Measurements from ENCODE around the gene EPS8L3.
"Not testable (repeated sequence)": the region's sequence is repeated elsewhere in the genome, so short reads cannot be mapped to it uniquely, and the experiment has no call there.

Gene EPS8L3

GRCh38 chr1:109802136-109802900 lies 38.6 kb upstream of the EPS8L3 start:
- Histone ChIP-seq H2BK5ac (ENCODE audit: low read length) (no peak overlapping the region), H3K9ac (ENCODE audit: low read length) (no peak overlapping the region), H3K36me3 (ENCODE audit: control insufficient read depth, insufficient read depth, low read length) (no peaks in the 10 kb centered on the region), H2BK15ac (replicated peaks; ENCODE audit: low read depth) (no peak overlapping the region), H3K27ac (ENCODE audit: low read depth, low read length) (no peak overlapping the region), H3K4me1 (ENCODE audit: control insufficient read depth, low read depth, low read length) (no peaks in the 10 kb centered on the region), H4K8ac (ENCODE audit: low read depth, low read length) (no peak overlapping the region), H3K27me3 (ENCODE audit: insufficient read depth, low read length, poor library complexity) (no peaks in the 10 kb centered on the region), H3K4ac (ENCODE audit: low read depth, low read length) (no peak overlapping the region), H2AK5ac (ENCODE audit: low read length) (no peak overlapping the region), H4K5ac (ENCODE audit: low read length) (no peak overlapping the region), H3K56ac (ENCODE audit: low read length) (no peak overlapping the region), H3K79me1 (ENCODE audit: low read length) (no peaks in the 10 kb centered on the region), H3K79me2 (ENCODE audit: control insufficient read depth, insufficient read depth, low read length) (no peaks in the 10 kb centered on the region), H3K18ac (ENCODE audit: low read length) (no peak overlapping the region), H3K4me3 (ENCODE audit: low read length) (no peak overlapping the region), H3K4me2 (ENCODE audit: low read length) (no peak overlapping the region), H3K23ac (ENCODE audit: low read length) (no peak overlapping the region), H2BK120ac (ENCODE audit: low read depth, low read length) (no peak overlapping the region)
- no peak for DNase-seq
- no CpG with 5 or more reads among the region's 17 CpGs for WGBS (ENCODE audit: extremely low coverage, insufficient coverage, low lambda C conversion rate)

GRCh38 chr1:109801791-109802135 lies 38.0 kb upstream of the EPS8L3 start:
- Histone ChIP-seq H3K4me2 (ENCODE audit: low read length) (no peak overlapping the region), H3K79me2 (ENCODE audit: control insufficient read depth, insufficient read depth, low read length) (no peaks in the 10 kb centered on the region), H3K36me3 (ENCODE audit: control insufficient read depth, insufficient read depth, low read length) (no peaks in the 10 kb centered on the region), H3K79me1 (ENCODE audit: low read length) (no peaks in the 10 kb centered on the region), H4K5ac (ENCODE audit: low read length) (no peak overlapping the region), H3K18ac (ENCODE audit: low read length) (no peak overlapping the region), H4K8ac (ENCODE audit: low read depth, low read length) (no peak overlapping the region), H3K4me1 (ENCODE audit: control insufficient read depth, low read depth, low read length) (no peaks in the 10 kb centered on the region), H2BK15ac (replicated peaks; ENCODE audit: low read depth) (no peak overlapping the region), H3K56ac (ENCODE audit: low read length) (no peak overlapping the region), H2BK5ac (ENCODE audit: low read length) (no peak overlapping the region), H3K27ac (ENCODE audit: low read depth, low read length) (no peak overlapping the region), H2BK120ac (ENCODE audit: low read depth, low read length) (no peak overlapping the region), H3K9ac (ENCODE audit: low read length) (no peak overlapping the region), H3K23ac (ENCODE audit: low read length) (no peak overlapping the region), H3K4ac (ENCODE audit: low read depth, low read length) (no peak overlapping the region), H3K4me3 (ENCODE audit: low read length) (no peak overlapping the region), H2AK5ac (ENCODE audit: low read length) (no peak overlapping the region), H3K27me3 (ENCODE audit: insufficient read depth, low read length, poor library complexity) (no peaks in the 10 kb centered on the region)
- DNase-seq: no peak
- no CpG with 5 or more reads among the region's 3 CpGs for WGBS (ENCODE audit: extremely low coverage, insufficient coverage, low lambda C conversion rate)

- Histone ChIP-seq H3K79me1 (ENCODE audit: low read length) (no peaks in the 10 kb centered on the region), H3K4me2 (ENCODE audit: low read length) (no peak overlapping the region), H2BK15ac (replicated peaks; ENCODE audit: low read depth) (no peak overlapping the region), H4K8ac (ENCODE audit: low read depth, low read length) (no peak overlapping the region), H3K4me1 (ENCODE audit: control insufficient read depth, low read depth, low read length) (no peaks in the 10 kb centered on the region), H3K36me3 (ENCODE audit: control insufficient read depth, insufficient read depth, low read length) (no peaks in the 10 kb centered on the region), H3K4ac (ENCODE audit: low read depth, low read length) (no peak overlapping the region), H3K23ac (ENCODE audit: low read length) (no peak overlapping the region), H3K56ac (ENCODE audit: low read length) (no peak overlapping the region), H3K9ac (ENCODE audit: low read length) (no peak overlapping the region), H4K5ac (ENCODE audit: low read length) (no peak overlapping the region), H3K4me3 (ENCODE audit: low read length) (no peak overlapping the region), H3K79me2 (ENCODE audit: control insufficient read depth, insufficient read depth, low read length) (no peaks in the 10 kb centered on the region), H2BK5ac (ENCODE audit: low read length) (no peak overlapping the region), H2BK120ac (ENCODE audit: low read depth, low read length) (no peak overlapping the region), H3K27me3 (ENCODE audit: insufficient read depth, low read length, poor library complexity) (no peaks in the 10 kb centered on the region), H3K18ac (ENCODE audit: low read length) (no peak overlapping the region), H3K27ac (ENCODE audit: low read depth, low read length) (no peak overlapping the region), H2AK5ac (ENCODE audit: low read length) (no peak overlapping the region)
- DNase-seq: no peak
These were observed 36.6 kb upstream of the EPS8L3 start for GRCh38 chr1:109800291-109800690.

- no peak for DNase-seq
- H3K27ac ChIP-seq (ENCODE audit: low read depth, low read length): no peak overlapping the region
- no peaks in the 10 kb centered on the region for H3K79me1 ChIP-seq (ENCODE audit: low read length)
- H3K23ac ChIP-seq (ENCODE audit: low read length): no peak overlapping the region
- no peak overlapping the region for H3K56ac ChIP-seq (ENCODE audit: low read length)
- H3K36me3 ChIP-seq (ENCODE audit: control insufficient read depth, insufficient read depth, low read length): no peaks in the 10 kb centered on the region
- H4K5ac ChIP-seq (ENCODE audit: low read length): no peak overlapping the region
- H3K18ac ChIP-seq (ENCODE audit: low read length): no peak overlapping the region
- H4K8ac ChIP-seq (ENCODE audit: low read depth, low read length): no peak overlapping the region
- no peak overlapping the region for H3K4me3 ChIP-seq (ENCODE audit: low read length)
- H2BK15ac ChIP-seq (replicated peaks; ENCODE audit: low read depth): no peak overlapping the region
- H3K4me1 ChIP-seq (ENCODE audit: control insufficient read depth, low read depth, low read length): no peaks in the 10 kb centered on the region
- no peak overlapping the region for H3K9ac ChIP-seq (ENCODE audit: low read length)
- no peak overlapping the region for H3K4me2 ChIP-seq (ENCODE audit: low read length)
- WGBS (ENCODE audit: extremely low coverage, insufficient coverage, low lambda C conversion rate): no CpG with 5 or more reads among the region's 1 CpG
- no peak overlapping the region for H2AK5ac ChIP-seq (ENCODE audit: low read length)
- H3K4ac ChIP-seq (ENCODE audit: low read depth, low read length): no peak overlapping the region
- H3K79me2 ChIP-seq (ENCODE audit: control insufficient read depth, insufficient read depth, low read length): no peaks in the 10 kb centered on the region
- H2BK120ac ChIP-seq (ENCODE audit: low read depth, low read length): no peak overlapping the region
- H2BK5ac ChIP-seq (ENCODE audit: low read length): no peak overlapping the region
- H3K27me3 ChIP-seq (ENCODE audit: insufficient read depth, low read length, poor library complexity): no peaks in the 10 kb centered on the region
These were observed 35.7 kb upstream of the EPS8L3 start for GRCh38 chr1:109799445-109799844.

GRCh38 chr1:109797303-109797595 lies 33.5 kb upstream of the EPS8L3 start:
- H2BK120ac ChIP-seq (ENCODE audit: low read depth, low read length); H3K9ac ChIP-seq (ENCODE audit: low read length); H2BK5ac ChIP-seq (ENCODE audit: low read length); H3K79me2 ChIP-seq (ENCODE audit: control insufficient read depth, insufficient read depth, low read length); H3K4ac ChIP-seq (ENCODE audit: low read depth, low read length); H3K56ac ChIP-seq (ENCODE audit: low read length); DNase-seq; H3K27me3 ChIP-seq (ENCODE audit: insufficient read depth, low read length, poor library complexity); H3K4me3 ChIP-seq (ENCODE audit: low read length); H3K79me1 ChIP-seq (ENCODE audit: low read length); H2BK15ac ChIP-seq (replicated peaks; ENCODE audit: low read depth); H3K36me3 ChIP-seq (ENCODE audit: control insufficient read depth, insufficient read depth, low read length); H3K18ac ChIP-seq (ENCODE audit: low read length); H4K8ac ChIP-seq (ENCODE audit: low read depth, low read length); H4K5ac ChIP-seq (ENCODE audit: low read length); H2AK5ac ChIP-seq (ENCODE audit: low read length); H3K27ac ChIP-seq (ENCODE audit: low read depth, low read length); H3K4me2 ChIP-seq (ENCODE audit: low read length); H3K23ac ChIP-seq (ENCODE audit: low read length): not testable (repeated sequence)
- WGBS (ENCODE audit: extremely low coverage, insufficient coverage, low lambda C conversion rate): no CpG with 5 or more reads among the region's 5 CpGs
- H3K4me1 ChIP-seq (ENCODE audit: control insufficient read depth, low read depth, low read length): peaks cover 14% of the 10 kb centered on the region
